Cardiac fibroblast (primary cell): ENCODE measurements around the gene PKMYT1.
A peak's percentile ranks its signal among the peaks of the same experiment; 100 is the strongest.

Source experiments
- DNase-seq, 2 donors: peaks; one replicate each; pipeline versions ENCODE4 v3.0.0 to v3.0.0-alpha.2; 2010; ENCODE audit warnings: low read depth in 2 of 2
- H3K4me3 ChIP-seq, 2 donors: replicated peaks in 1 of 2; 1 replicate in 1 of 2; 2 replicates in 1 of 2; pipeline ENCODE4 v1.5.1; 2011; ENCODE audit warnings: low read depth in 2 of 2, low read length in 2 of 2, mild to moderate bottlenecking in 2 of 2, moderate library complexity in 1 of 2
- TF ChIP-seq, protein P1 (sequence below): IDR thresholded peaks from one replicate; pipeline ENCODE4 v1.5.1; 2011; ENCODE audit warnings: low read depth, mild to moderate bottlenecking, low read length, inconsistent platforms

PKMYT1 gene

GRCh38 chr16:2980227-2981176 lies at the start of gene PKMYT1:
Gene PKMYT1, minus strand, starts transcription at chr16:2980446. Its CDS starts 789 bp downstream, at chr16:2979657.
- DNase-seq: peak; percentile 82 to 89
- peak within 1 kb of the TSS; percentile 66 to 71 for H3K4me3 ChIP-seq
- TF ChIP-seq, protein P1, sequence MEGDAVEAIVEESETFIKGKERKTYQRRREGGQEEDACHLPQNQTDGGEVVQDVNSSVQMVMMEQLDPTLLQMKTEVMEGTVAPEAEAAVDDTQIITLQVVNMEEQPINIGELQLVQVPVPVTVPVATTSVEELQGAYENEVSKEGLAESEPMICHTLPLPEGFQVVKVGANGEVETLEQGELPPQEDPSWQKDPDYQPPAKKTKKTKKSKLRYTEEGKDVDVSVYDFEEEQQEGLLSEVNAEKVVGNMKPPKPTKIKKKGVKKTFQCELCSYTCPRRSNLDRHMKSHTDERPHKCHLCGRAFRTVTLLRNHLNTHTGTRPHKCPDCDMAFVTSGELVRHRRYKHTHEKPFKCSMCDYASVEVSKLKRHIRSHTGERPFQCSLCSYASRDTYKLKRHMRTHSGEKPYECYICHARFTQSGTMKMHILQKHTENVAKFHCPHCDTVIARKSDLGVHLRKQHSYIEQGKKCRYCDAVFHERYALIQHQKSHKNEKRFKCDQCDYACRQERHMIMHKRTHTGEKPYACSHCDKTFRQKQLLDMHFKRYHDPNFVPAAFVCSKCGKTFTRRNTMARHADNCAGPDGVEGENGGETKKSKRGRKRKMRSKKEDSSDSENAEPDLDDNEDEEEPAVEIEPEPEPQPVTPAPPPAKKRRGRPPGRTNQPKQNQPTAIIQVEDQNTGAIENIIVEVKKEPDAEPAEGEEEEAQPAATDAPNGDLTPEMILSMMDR: no peak

- peak overlapping the region in 1 of 2 donors; percentile 28 for H3K4me3 ChIP-seq
- TF ChIP-seq, protein P1: no peak
- peak; percentile 34 to 38 for DNase-seq
These were observed 49.4 kb upstream of the PKMYT1 start for GRCh38 chr16:3029491-3030221.

DNA sequence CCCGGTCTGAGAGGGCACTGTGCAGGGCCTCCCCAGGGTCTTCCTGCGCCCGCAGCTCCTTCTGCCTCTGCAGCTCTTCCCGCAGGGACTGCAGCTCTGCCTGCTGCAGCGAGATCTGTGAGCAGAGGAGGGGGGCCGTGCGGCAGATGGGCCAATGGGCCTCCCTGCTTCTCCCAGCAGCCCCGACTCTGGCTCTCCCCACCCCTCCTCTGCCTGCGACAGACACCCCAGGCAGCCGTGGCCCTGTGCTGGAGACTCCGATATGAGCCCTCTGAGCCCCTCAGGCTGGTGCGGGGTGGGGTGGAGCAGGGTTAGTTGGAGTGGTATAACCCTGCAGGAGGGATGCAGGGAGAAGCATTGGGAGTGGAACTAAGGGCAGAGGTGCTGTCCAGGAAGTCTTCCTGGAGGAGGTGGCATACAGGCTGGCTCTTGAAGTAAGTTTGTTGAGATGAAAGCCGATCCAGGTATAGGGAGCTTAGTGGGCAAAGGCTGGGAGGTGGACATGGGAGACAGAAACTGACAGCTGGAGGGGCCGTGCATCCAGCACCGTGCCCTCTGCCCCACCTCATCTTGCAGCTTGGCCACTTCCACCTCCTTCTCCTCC lies 48.6 kb upstream of the PKMYT1 start:
- no peak overlapping the region for H3K4me3 ChIP-seq
- TF ChIP-seq, protein P1: no peak
- DNase-seq: no peak

DNA sequence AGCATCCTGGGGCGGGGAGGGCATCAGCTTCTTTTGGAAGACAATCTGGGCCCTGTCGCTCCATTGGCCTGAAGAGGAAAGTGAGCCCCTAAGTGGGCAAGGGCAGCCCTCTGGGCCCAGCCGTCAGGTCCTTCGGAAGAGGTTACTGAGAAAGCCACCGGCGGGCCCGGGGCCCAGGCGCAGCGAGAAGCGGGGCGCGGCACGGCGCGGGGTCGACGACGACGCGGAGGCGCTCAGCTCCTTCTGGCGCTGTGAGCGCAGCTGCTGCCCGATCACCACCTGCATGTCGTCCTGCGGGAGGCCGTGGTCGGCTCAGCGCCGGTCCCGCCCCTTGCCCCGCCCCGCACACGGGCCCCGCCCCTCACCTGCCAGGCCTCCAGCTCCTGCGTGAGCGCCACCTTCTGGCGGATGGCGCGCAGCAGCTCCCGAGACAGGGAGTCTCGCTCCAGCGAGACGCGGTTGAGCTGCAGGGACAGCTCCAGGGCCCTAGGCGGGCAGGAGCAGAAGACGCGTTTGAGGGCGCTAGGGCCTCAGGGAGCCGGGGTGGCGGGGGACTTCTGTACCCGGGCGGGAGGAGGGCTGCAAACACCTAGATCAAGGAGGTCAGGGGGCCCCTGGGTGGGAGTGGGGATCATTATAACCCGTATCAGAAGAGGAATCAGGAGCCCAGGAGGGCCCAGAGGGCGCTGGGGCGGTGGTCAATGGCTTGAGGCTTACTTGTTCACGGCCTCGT lies 47.9 kb upstream of the PKMYT1 start:
- TF ChIP-seq, protein P1: peak; percentile 70
- H3K4me3 ChIP-seq: no peak overlapping the region
- peak; percentile 63 to 73 for DNase-seq

DNA sequence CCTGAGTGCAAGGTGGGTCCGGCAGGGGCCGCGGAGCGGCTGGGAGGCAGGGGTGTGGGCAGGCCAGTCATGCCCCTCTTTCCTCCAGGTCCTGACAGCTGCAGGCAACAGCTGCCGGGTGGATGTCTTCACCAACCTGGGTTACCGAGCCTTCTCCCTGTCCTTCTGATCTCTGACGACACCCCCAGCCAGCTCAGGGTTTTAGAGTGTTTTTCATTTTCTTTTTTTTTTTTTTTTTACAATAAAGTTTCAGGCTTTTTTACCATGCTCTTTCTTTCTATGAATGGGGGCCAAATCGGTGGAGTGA lies 47.2 kb upstream of the PKMYT1 start:
- DNase-seq: no peak
- no peak overlapping the region for H3K4me3 ChIP-seq
- TF ChIP-seq, protein P1: no peak

- H3K4me3 ChIP-seq: no peak overlapping the region
- DNase-seq: no peak
- TF ChIP-seq, protein P1: no peak
These were observed 46.6 kb upstream of the PKMYT1 start for GRCh38 chr16:3026609-3027488.
